GM13977 (cell line): ENCODE measurements around the gene ASAH2.
"Not testable (repeated sequence)": the region's sequence is repeated elsewhere in the genome, so short reads cannot be mapped to it uniquely, and the experiment has no call there.

Experiments used
- DNase-seq: peaks from one replicate; pipeline ENCODE4 v3.0.0; 2012; ENCODE audit warnings: low spot score
- in situ Hi-C: fragments of 300-500 bp; cut with MboI; formaldehyde crosslinking; loops from one replicate; pipeline ENCODE4 v1.12.0; 2022; ENCODE audit warnings: low sequenced_read_pairs, low pct_unique_long_range_greater_than_20kb, mixed read lengths, inconsistent platforms; ENCODE audit not compliant: unreplicated experiment
- TF ChIP-seq, protein P1 (sequence below): IDR thresholded peaks from 2 replicates; pipeline ENCODE4 v1.5.1; 2012; ENCODE audit warnings: mild to moderate bottlenecking, control low read depth; ENCODE audit not compliant: insufficient read depth; ENCODE audit errors: extremely low read depth, missing control alignments

Gene ASAH2

GRCh38 chr10:50254479-50254878 is 3.2 kb upstream of the ASAH2 start:
- no peak for DNase-seq
- in situ Hi-C loops = no loop called here
- TF ChIP-seq, protein P1, sequence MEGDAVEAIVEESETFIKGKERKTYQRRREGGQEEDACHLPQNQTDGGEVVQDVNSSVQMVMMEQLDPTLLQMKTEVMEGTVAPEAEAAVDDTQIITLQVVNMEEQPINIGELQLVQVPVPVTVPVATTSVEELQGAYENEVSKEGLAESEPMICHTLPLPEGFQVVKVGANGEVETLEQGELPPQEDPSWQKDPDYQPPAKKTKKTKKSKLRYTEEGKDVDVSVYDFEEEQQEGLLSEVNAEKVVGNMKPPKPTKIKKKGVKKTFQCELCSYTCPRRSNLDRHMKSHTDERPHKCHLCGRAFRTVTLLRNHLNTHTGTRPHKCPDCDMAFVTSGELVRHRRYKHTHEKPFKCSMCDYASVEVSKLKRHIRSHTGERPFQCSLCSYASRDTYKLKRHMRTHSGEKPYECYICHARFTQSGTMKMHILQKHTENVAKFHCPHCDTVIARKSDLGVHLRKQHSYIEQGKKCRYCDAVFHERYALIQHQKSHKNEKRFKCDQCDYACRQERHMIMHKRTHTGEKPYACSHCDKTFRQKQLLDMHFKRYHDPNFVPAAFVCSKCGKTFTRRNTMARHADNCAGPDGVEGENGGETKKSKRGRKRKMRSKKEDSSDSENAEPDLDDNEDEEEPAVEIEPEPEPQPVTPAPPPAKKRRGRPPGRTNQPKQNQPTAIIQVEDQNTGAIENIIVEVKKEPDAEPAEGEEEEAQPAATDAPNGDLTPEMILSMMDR = no peak

GRCh38 chr10:50250096-50250854 is 1.0 kb downstream of the ASAH2 start:
- no peak for DNase-seq
- in situ Hi-C loops = no loop called here
- TF ChIP-seq, protein P1 = no peak

- TF ChIP-seq, protein P1 = no peak
- in situ Hi-C loops = loop anchor here (25.0 kb wide), 1 partner anchor 661 kb away; no protein-coding TSS in a partner anchor
- DNase-seq = no peak
Observed at GRCh38 chr10:50248598-50248997, 2.7 kb downstream of the ASAH2 start.

- in situ Hi-C loops = loop anchor here (25.0 kb wide), 1 partner anchor 661 kb away; no protein-coding TSS in a partner anchor
- no peak for DNase-seq
- TF ChIP-seq, protein P1 = no peak
Observed at GRCh38 chr10:50248062-50248461, 3.3 kb downstream of the ASAH2 start.

GRCh38 chr10:50244201-50244600 is 7.1 kb downstream of the ASAH2 start:
- TF ChIP-seq, protein P1 = no peak
- in situ Hi-C loops = loop anchor here (25.0 kb wide), 1 partner anchor 657 kb away; no protein-coding TSS in a partner anchor
- no peak for DNase-seq

- in situ Hi-C loops = loop anchor here (25.0 kb wide), 1 partner anchor 655 kb away; no protein-coding TSS in a partner anchor
- TF ChIP-seq, protein P1 = no peak
Observed at GRCh38 chr10:50242777-50243176, 8.5 kb downstream of the ASAH2 start.

GRCh38 chr10:50241478-50241877 is 9.8 kb downstream of the ASAH2 start:
- in situ Hi-C loops = loop anchor here (25.0 kb wide), 1 partner anchor 654 kb away; no protein-coding TSS in a partner anchor

More at GRCh38 chr10:50242777-50243176, 8.5 kb downstream of the ASAH2 start:
- DNase-seq = no peak

More at GRCh38 chr10:50241478-50241877, 9.8 kb downstream of the ASAH2 start:
- DNase-seq = not testable (repeated sequence)
